Upper lobe of right lung (tissue), 1 donor: Measurements from ENCODE around the gene TMC2. TPM values are rescaled to one million over a fixed set of nuclear protein-coding genes. Genes with fewer than 3 reads are reported as not detected.
A peak's percentile ranks its signal among the peaks of the same experiment; 100 is the strongest.
"Not testable (repeated sequence)": the region's sequence is repeated elsewhere in the genome, so short reads cannot be mapped to it uniquely, and the experiment has no call there.

Experiments
- ATAC-seq: fragments of 200-7000 bp; cut with Tn5 transposase; one replicate; pipeline ENCODE4 v1.9.1; 2020; ENCODE audit warnings: mild to moderate bottlenecking, moderate library complexity
- DNase-seq: peaks from one replicate; pipeline ENCODE4 v3.0.0-alpha.2; 2020
- H3K27ac ChIP-seq: fragments of 200-600 bp; one replicate; pipeline ENCODE4 v1.8.0; 2022
- H3K27me3 ChIP-seq: fragments of 200-600 bp; one replicate; pipeline ENCODE4 v1.8.0; 2022; ENCODE audit warnings: mild to moderate bottlenecking
- H3K36me3 ChIP-seq: fragments of 200-600 bp; one replicate; pipeline ENCODE4 v1.8.0; 2022
- H3K4me1 ChIP-seq: fragments of 200-600 bp; one replicate; pipeline ENCODE4 v1.8.0; 2022
- H3K4me3 ChIP-seq: fragments of 200-600 bp; one replicate; pipeline ENCODE4 v1.8.0; 2022; ENCODE audit warnings: mild to moderate bottlenecking
- H3K9me3 ChIP-seq: fragments of 200-600 bp; one replicate; pipeline ENCODE4 v1.8.0; 2022
- CTCF ChIP-seq: fragments of 200-600 bp; IDR thresholded peaks from one replicate; pipeline ENCODE4 v1.8.0; 2022; ENCODE audit warnings: antibody characterized with exemption
- intact Hi-C: fragments of 100-400 bp; cut with DNase I; formaldehyde crosslinking; loops from one replicate; pipeline ENCODE4 v1.11.0; 2022
- long read RNA-seq: library from polyadenylated mRNA; unstranded; transcript quantifications from one replicate; pipeline ENCODE4 v2.0.0, GENCODE V29; 2021
- total RNA-seq: library from RNA; stranded (reverse); fragmentation: NEBNext Ultra II Directional; extraction: Animal tissue kit (Norgen Biotek cat#: 25700); gene quantifications from one replicate; pipeline ENCODE4 v1.2.1, GENCODE V29; 2021
- donor health status: DM: no; HTN: yes; CAD: no; lungs with severe emphysema.

Gene TMC2
- total RNA-seq, result 0.43 TPM
- long read RNA-seq, partial matches to known transcripts, result 1 of 9 reads
- long read RNA-seq, other reads (novel, unspliced or antisense), result 8 of 9 reads

- no peak within 1 kb of the TSS for H3K27ac ChIP-seq
- DNase-seq, result no peak
- no peaks in the 10 kb centered on the region for H3K4me1 ChIP-seq
- intact Hi-C loops, result no loop called here
- H3K36me3 ChIP-seq, result no peaks in the 10 kb centered on the region
- H3K27me3 ChIP-seq, result peaks cover 12% of the 10 kb centered on the region
- ATAC-seq, result no peak
- TF ChIP-seq CTCF, result no peak
- H3K4me3 ChIP-seq, result no peak within 1 kb of the TSS
- no peaks in the 10 kb centered on the region for H3K9me3 ChIP-seq
Measured at GRCh38 chr20:2536560-2536986, at the start of gene TMC2. TMC2 (plus strand) TSS chr20:2536573; CDS start chr20:2536622, 49 bp downstream.

GRCh38 chr20:2502808-2503384, 33.5 kb upstream of the TMC2 start:
- H3K9me3 ChIP-seq, intact Hi-C loops, H3K4me3 ChIP-seq, H3K27ac ChIP-seq, H3K27me3 ChIP-seq, H3K4me1 ChIP-seq, ATAC-seq, DNase-seq: not testable (repeated sequence)
- peaks cover 23% of the 10 kb centered on the region for H3K36me3 ChIP-seq

GRCh38 chr20:2504803-2505202, 31.6 kb upstream of the TMC2 start:
- H3K36me3 ChIP-seq, ATAC-seq, H3K9me3 ChIP-seq, H3K27ac ChIP-seq, H3K4me3 ChIP-seq, intact Hi-C loops, DNase-seq, H3K27me3 ChIP-seq: not testable (repeated sequence)
- peaks cover 14% of the 10 kb centered on the region for H3K4me1 ChIP-seq

- ATAC-seq, H3K4me3 ChIP-seq, intact Hi-C loops, H3K36me3 ChIP-seq, H3K27me3 ChIP-seq, DNase-seq, H3K27ac ChIP-seq, H3K9me3 ChIP-seq: not testable (repeated sequence)
- peaks cover 14% of the 10 kb centered on the region for H3K4me1 ChIP-seq
Measured at GRCh38 chr20:2506426-2506825, 29.9 kb upstream of the TMC2 start.

- no peak for TF ChIP-seq CTCF
- intact Hi-C loops, result no loop called here
- Histone ChIP-seq H3K4me1 (peaks cover 14% of the 10 kb centered on the region), H3K36me3 (no peaks in the 10 kb centered on the region), H3K27ac (no peak overlapping the region), H3K27me3 (no peaks in the 10 kb centered on the region), H3K4me3 (peak overlapping the region; percentile 80), H3K9me3 (no peaks in the 10 kb centered on the region)
- no peak for DNase-seq
- no peak for ATAC-seq
Measured at GRCh38 chr20:2507464-2507863, 28.9 kb upstream of the TMC2 start.

- H3K9me3 ChIP-seq, result no peaks in the 10 kb centered on the region
- H3K27ac ChIP-seq, result peak overlapping the region; percentile 94
- H3K4me3 ChIP-seq, result peak overlapping the region; percentile 80
- intact Hi-C loops, result no loop called here
- DNase-seq (no peak), ATAC-seq (peak; percentile 37)
- no peaks in the 10 kb centered on the region for H3K36me3 ChIP-seq
- TF ChIP-seq CTCF, result no peak
- peaks cover 14% of the 10 kb centered on the region for H3K4me1 ChIP-seq
- H3K27me3 ChIP-seq, result no peaks in the 10 kb centered on the region
Measured at GRCh38 chr20:2507875-2508630, 28.3 kb upstream of the TMC2 start.

- intact Hi-C loops, result no loop called here
- Histone ChIP-seq H3K4me1 (peaks cover 14% of the 10 kb centered on the region), H3K4me3 (peak within 1 kb of the TSS; percentile 80), H3K36me3 (no peaks in the 10 kb centered on the region), H3K9me3 (no peaks in the 10 kb centered on the region), H3K27me3 (no peaks in the 10 kb centered on the region), H3K27ac (peak within 1 kb of the TSS; percentile 94)
- DNase-seq (peak; percentile 88), ATAC-seq (peak; percentile 98)
- no peak for TF ChIP-seq CTCF
Measured at GRCh38 chr20:2508631-2509467, 27.5 kb upstream of the TMC2 start, which contains the start of gene ZNF343. ZNF343 (minus strand) TSS chr20:2508915; CDS start chr20:2493895, 15,020 bp downstream.
